GM23338 (cell line): ENCODE data around the gene SMC5. TPM values are rescaled to one million over a fixed set of nuclear protein-coding genes. Genes with fewer than 3 reads are reported as not detected.

Source experiments
- ATAC-seq: fragments of 200-7000 bp; cut with Tn5 transposase; 3 replicates; pipeline ENCODE4 v1.9.1; 2020
- DNase-seq: peaks from one replicate; pipeline ENCODE4 v3.0.0-alpha.2; 2015; ENCODE audit warnings: low spot score
- H2AFZ ChIP-seq: fragments of 200-600 bp; sonication (generic); 2 replicates; pipeline ENCODE4 v1.8.0; 2016; ENCODE audit warnings: antibody characterized with exemption, mild to moderate bottlenecking, moderate library complexity
- H3F3A ChIP-seq: fragments of 200-600 bp; sonication (generic); replicated peaks from 2 replicates; pipeline ENCODE4 v1.8.0; 2017; ENCODE audit warnings: antibody characterized with exemption, mixed run types, low read depth
- H3K27ac ChIP-seq: fragments of 200-600 bp; sonication (generic); 2 replicates; pipeline ENCODE4 v1.6.1; 2016; ENCODE audit warnings: low read depth
- H3K27me3 ChIP-seq: fragments of 200-600 bp; sonication (generic); 2 replicates; pipeline ENCODE4 v1.8.0; 2016; ENCODE audit warnings: mild to moderate bottlenecking, mixed run types, moderate library complexity; ENCODE audit not compliant: insufficient read depth
- H3K36me3 ChIP-seq: fragments of 200-600 bp; sonication (generic); 2 replicates; pipeline ENCODE4 v1.8.0; 2016; ENCODE audit warnings: mild to moderate bottlenecking; ENCODE audit not compliant: insufficient read depth
- H3K4me1 ChIP-seq: fragments of 200-600 bp; sonication (generic); 2 replicates; pipeline ENCODE4 v1.8.0; 2016; ENCODE audit warnings: mild to moderate bottlenecking, moderate library complexity; ENCODE audit not compliant: insufficient read depth
- H3K4me2 ChIP-seq: fragments of 200-600 bp; sonication (generic); 2 replicates; pipeline ENCODE4 v1.7.1; 2017; ENCODE audit warnings: mixed run types
- H3K4me3 ChIP-seq: fragments of 200-600 bp; sonication (generic); 2 replicates; pipeline ENCODE4 v1.6.1; 2016; ENCODE audit warnings: mixed run types
- H3K79me2 ChIP-seq: fragments of 200-600 bp; sonication (generic); replicated peaks from 2 replicates; pipeline ENCODE4 v1.8.0; 2017; ENCODE audit warnings: mild to moderate bottlenecking; ENCODE audit not compliant: insufficient read depth
- H3K9me2 ChIP-seq: fragments of 200-600 bp; sonication (generic); 2 replicates; pipeline ENCODE4 v1.8.0; 2017; ENCODE audit not compliant: insufficient read depth
- H4K20me1 ChIP-seq: fragments of 200-600 bp; sonication (generic); replicated peaks from 2 replicates; pipeline ENCODE4 v1.8.0; 2017; ENCODE audit warnings: mild to moderate bottlenecking; ENCODE audit not compliant: insufficient read depth
- H3K27ac Mint-ChIP-seq: 2 replicates; pipeline ENCODE4 v1.8.0; 2020; ENCODE audit warnings: inconsistent platforms, mild to moderate bottlenecking, moderate library complexity, mixed read lengths
- H3K27me3 Mint-ChIP-seq: 3 replicates; pipeline ENCODE4 v1.8.0; 2022; ENCODE audit warnings: low read depth, mild to moderate bottlenecking, moderate library complexity, mixed read lengths, inconsistent platforms; ENCODE audit not compliant: insufficient read depth, poor library complexity
- H3K36me3 Mint-ChIP-seq: 3 replicates; pipeline ENCODE4 v1.8.0; 2021; ENCODE audit warnings: low read depth, mild to moderate bottlenecking, inconsistent platforms, moderate library complexity, mixed read lengths
- H3K4me1 Mint-ChIP-seq: 3 replicates; pipeline ENCODE4 v1.8.0; 2020; ENCODE audit warnings: mild to moderate bottlenecking, inconsistent platforms, mixed read lengths
- H3K4me3 Mint-ChIP-seq: 3 replicates; pipeline ENCODE4 v1.8.0; 2021; ENCODE audit warnings: moderate library complexity, mild to moderate bottlenecking, inconsistent platforms, mixed read lengths
- H3K9me3 Mint-ChIP-seq: 3 replicates; pipeline ENCODE4 v1.8.0; 2020; ENCODE audit warnings: moderate library complexity, mild to moderate bottlenecking, inconsistent platforms, mixed read lengths
- CREB1 ChIP-seq: fragments of 250-450 bp; sonication (Bioruptor Pico); IDR thresholded peaks from 2 replicates; pipeline ENCODE4 v1.5.0; 2020; ENCODE audit warnings: low read depth, mild to moderate bottlenecking, moderate library complexity
- JUNB ChIP-seq: IDR thresholded peaks from one replicate; pipeline ENCODE4 v1.6.1; 2016; ENCODE audit warnings: antibody characterized with exemption; ENCODE audit not compliant: unreplicated experiment
- REST ChIP-seq: IDR thresholded peaks from one replicate; pipeline ENCODE4 v1.6.1; 2018; ENCODE audit warnings: antibody characterized with exemption; ENCODE audit not compliant: unreplicated experiment
- polyA plus RNA-seq: library from polyadenylated mRNA; unstranded; fragments of >200 nt; fragmentation: Nextera tagmentation; extraction: Ambion mirVana; gene quantifications from 2 replicates; pipeline ENCODE4 v1.2.1, GENCODE V29; 2016
- total RNA-seq: library from RNA; depleted of rRNA; stranded (reverse); fragments of >200 nt; shearing (Covaris generic); gene quantifications from 2 replicates; pipeline ENCODE4 v1.2.3, GENCODE V29; 2014
- TF ChIP-seq, protein P1 (sequence below), 2 experiments: fragments of 200-600 bp in 1 of 2; sonication (generic) in 1 of 2; conservative IDR thresholded peaks; 2 replicates each; pipeline versions ENCODE4 v1.5.1 to v1.6.1; 2016 to 2017; ENCODE audit warnings: antibody characterized with exemption in 2 of 2, low read depth in 2 of 2, mild to moderate bottlenecking in 2 of 2, moderate library complexity in 1 of 2
- TF ChIP-seq, protein P2 (sequence below): fragments of 250-450 bp; sonication (Bioruptor Pico); IDR thresholded peaks from 2 replicates; pipeline ENCODE4 v1.5.0; 2020; ENCODE audit warnings: mild to moderate bottlenecking, moderate library complexity

The SMC5 gene
- total and polyA plus RNA-seq, 2 experiments from 2014 or later = 27.9 to 29.0 TPM

DNA sequence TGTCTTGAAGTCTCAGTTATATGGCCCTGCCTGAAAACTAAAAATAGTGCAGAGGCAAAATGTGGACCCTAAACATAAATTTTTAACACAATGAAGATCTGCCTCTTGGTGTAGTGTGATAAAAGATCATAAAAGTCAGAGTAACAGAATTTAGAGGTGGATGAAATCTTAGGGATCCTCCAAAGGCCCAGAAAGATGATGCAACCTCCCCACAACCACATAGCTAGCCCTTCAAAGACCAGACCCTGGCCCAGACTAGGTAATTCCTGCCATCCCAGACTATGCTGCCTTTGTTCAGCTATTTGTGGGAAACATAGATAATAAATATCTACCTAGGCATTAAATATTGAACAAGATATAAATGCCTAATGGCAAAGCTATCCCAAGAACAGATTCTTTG is 140.4 kb downstream of the SMC5 start:
- Histone ChIP-seq H4K20me1 (no peaks in the 10 kb centered on the region), H3K4me2 (no peak overlapping the region), H3K36me3 (no peaks in the 10 kb centered on the region), H3K4me1 (no peaks in the 10 kb centered on the region), H3F3A (no peaks in the 10 kb centered on the region), H3K79me2 (no peaks in the 10 kb centered on the region), H3K27ac (no peak overlapping the region), H3K27me3 (0 out of 2 replicates have a peak, but pooled peaks cover 8% of the 10 kb centered on the region), H3K9me2 (no peaks in the 10 kb centered on the region), H2AFZ (no peak overlapping the region), H3K4me3 (no peak overlapping the region)
- Mint-ChIP-seq H3K36me3 (no peaks in the 10 kb centered on the region), H3K4me3 (no peak overlapping the region), H3K4me1 (no peaks in the 10 kb centered on the region), H3K9me3 (no peaks in the 10 kb centered on the region), H3K27me3 (peaks cover 2% of the 10 kb centered on the region), H3K27ac (no peak overlapping the region)
- DNase-seq (no peak), ATAC-seq (no peak)
- TF ChIP-seq JUNB = no peak
- TF ChIP-seq, protein P1, sequence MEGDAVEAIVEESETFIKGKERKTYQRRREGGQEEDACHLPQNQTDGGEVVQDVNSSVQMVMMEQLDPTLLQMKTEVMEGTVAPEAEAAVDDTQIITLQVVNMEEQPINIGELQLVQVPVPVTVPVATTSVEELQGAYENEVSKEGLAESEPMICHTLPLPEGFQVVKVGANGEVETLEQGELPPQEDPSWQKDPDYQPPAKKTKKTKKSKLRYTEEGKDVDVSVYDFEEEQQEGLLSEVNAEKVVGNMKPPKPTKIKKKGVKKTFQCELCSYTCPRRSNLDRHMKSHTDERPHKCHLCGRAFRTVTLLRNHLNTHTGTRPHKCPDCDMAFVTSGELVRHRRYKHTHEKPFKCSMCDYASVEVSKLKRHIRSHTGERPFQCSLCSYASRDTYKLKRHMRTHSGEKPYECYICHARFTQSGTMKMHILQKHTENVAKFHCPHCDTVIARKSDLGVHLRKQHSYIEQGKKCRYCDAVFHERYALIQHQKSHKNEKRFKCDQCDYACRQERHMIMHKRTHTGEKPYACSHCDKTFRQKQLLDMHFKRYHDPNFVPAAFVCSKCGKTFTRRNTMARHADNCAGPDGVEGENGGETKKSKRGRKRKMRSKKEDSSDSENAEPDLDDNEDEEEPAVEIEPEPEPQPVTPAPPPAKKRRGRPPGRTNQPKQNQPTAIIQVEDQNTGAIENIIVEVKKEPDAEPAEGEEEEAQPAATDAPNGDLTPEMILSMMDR (conservative IDR thresholded peaks at IDR 0.05; ENCODE audit: low read depth in 2 of 2) = no peak
- TF ChIP-seq CREB1 (CRISPR knock-in tag) = no peak

DNA sequence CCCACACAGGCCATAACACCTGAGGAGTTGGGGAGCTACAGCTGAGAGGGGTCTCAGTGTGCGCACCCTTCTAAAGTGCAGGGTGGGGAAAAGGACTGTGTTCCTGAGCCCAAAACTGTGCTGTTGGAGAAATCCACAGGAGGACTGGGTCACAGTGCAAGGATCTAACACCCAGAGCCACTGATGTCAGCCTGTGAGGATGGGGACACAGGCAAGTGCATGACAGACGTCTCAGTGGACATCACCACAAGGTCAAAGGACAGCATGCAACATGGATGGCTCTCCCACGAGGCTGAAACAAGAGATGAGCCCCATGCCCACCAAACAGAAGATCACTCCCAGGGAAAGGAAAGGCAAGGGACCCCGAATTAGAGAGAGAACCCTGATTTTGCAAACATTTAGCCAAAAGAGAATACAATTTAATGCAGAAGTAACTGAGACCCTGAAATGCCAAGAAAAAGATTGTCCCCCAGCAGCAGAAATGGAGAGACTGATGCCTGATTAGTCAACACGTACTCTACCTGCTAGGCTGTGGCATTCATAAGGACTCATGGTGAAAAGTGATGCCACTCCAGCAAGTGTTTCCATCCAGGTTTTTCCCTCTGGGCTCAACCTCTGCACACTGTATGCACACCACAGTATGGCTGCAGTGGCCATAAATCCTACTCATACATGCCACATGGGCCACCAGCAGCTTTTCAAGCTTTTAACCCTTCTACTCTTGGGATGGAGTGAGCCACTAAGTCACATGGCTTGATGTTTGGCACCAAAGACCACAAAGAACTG is 141.5 kb downstream of the SMC5 start:
- ATAC-seq = no peak

More for the DNA sequence above, 141.5 kb downstream of the SMC5 start:
- H3K36me3 ChIP-seq = no peaks in the 10 kb centered on the region
- no peak overlapping the region for H3K27ac ChIP-seq
- no peak overlapping the region for H2AFZ ChIP-seq
- Mint-ChIP-seq H3K9me3 (no peaks in the 10 kb centered on the region), H3K4me1 (no peaks in the 10 kb centered on the region), H3K27ac (no peak overlapping the region), H3K4me3 (no peak overlapping the region), H3K27me3 (peaks cover 2% of the 10 kb centered on the region), H3K36me3 (no peaks in the 10 kb centered on the region)
- 0 out of 2 replicates have a peak, but pooled peaks cover 8% of the 10 kb centered on the region for H3K27me3 ChIP-seq
- no peak for DNase-seq
- H3K4me3 ChIP-seq = no peak overlapping the region
- H3K9me2 ChIP-seq = no peaks in the 10 kb centered on the region
- no peaks in the 10 kb centered on the region for H3F3A ChIP-seq
- H4K20me1 ChIP-seq = no peaks in the 10 kb centered on the region
- TF ChIP-seq REST (no peak), JUNB (no peak)
- TF ChIP-seq, protein P2, sequence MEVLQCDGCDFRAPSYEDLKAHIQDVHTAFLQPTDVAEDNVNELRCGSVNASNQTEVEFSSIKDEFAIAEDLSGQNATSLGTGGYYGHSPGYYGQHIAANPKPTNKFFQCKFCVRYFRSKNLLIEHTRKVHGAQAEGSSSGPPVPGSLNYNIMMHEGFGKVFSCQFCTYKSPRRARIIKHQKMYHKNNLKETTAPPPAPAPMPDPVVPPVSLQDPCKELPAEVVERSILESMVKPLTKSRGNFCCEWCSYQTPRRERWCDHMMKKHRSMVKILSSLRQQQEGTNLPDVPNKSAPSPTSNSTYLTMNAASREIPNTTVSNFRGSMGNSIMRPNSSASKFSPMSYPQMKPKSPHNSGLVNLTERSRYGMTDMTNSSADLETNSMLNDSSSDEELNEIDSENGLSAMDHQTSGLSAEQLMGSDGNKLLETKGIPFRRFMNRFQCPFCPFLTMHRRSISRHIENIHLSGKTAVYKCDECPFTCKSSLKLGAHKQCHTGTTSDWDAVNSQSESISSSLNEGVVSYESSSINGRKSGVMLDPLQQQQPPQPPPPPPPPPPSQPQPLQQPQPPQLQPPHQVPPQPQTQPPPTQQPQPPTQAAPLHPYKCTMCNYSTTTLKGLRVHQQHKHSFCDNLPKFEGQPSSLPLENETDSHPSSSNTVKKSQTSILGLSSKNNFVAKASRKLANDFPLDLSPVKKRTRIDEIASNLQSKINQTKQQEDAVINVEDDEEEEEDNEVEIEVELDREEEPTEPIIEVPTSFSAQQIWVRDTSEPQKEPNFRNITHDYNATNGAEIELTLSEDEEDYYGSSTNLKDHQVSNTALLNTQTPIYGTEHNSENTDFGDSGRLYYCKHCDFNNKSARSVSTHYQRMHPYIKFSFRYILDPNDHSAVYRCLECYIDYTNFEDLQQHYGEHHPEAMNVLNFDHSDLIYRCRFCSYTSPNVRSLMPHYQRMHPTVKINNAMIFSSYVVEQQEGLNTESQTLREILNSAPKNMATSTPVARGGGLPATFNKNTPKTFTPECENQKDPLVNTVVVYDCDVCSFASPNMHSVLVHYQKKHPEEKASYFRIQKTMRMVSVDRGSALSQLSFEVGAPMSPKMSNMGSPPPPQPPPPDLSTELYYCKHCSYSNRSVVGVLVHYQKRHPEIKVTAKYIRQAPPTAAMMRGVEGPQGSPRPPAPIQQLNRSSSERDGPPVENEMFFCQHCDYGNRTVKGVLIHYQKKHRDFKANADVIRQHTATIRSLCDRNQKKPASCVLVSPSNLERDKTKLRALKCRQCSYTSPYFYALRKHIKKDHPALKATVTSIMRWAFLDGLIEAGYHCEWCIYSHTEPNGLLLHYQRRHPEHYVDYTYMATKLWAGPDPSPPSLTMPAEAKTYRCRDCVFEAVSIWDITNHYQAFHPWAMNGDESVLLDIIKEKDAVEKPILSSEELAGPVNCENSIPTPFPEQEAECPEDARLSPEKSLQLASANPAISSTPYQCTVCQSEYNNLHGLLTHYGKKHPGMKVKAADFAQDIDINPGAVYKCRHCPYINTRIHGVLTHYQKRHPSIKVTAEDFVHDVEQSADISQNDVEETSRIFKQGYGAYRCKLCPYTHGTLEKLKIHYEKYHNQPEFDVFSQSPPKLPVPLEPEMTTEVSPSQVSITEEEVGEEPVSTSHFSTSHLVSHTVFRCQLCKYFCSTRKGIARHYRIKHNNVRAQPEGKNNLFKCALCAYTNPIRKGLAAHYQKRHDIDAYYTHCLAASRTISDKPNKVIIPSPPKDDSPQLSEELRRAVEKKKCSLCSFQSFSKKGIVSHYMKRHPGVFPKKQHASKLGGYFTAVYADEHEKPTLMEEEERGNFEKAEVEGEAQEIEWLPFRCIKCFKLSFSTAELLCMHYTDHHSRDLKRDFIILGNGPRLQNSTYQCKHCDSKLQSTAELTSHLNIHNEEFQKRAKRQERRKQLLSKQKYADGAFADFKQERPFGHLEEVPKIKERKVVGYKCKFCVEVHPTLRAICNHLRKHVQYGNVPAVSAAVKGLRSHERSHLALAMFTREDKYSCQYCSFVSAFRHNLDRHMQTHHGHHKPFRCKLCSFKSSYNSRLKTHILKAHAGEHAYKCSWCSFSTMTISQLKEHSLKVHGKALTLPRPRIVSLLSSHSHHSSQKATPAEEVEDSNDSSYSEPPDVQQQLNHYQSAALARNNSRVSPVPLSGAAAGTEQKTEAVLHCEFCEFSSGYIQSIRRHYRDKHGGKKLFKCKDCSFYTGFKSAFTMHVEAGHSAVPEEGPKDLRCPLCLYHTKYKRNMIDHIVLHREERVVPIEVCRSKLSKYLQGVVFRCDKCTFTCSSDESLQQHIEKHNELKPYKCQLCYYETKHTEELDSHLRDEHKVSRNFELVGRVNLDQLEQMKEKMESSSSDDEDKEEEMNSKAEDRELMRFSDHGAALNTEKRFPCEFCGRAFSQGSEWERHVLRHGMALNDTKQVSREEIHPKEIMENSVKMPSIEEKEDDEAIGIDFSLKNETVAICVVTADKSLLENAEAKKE (CRISPR knock-in tag) = no peak
- H3K4me1 ChIP-seq = no peaks in the 10 kb centered on the region
- H3K79me2 ChIP-seq = no peaks in the 10 kb centered on the region
- no peak overlapping the region for H3K4me2 ChIP-seq
